GM12873 (cell line): ENCODE results near the gene VWA8.

Source experiments
- CTCF ChIP-seq: IDR thresholded peaks from 2 replicates; pipeline ENCODE4 v1.5.1; 2012; ENCODE audit warnings: low read depth, mild to moderate bottlenecking, moderate library complexity, low read length, control low read depth; ENCODE audit not compliant: insufficient read depth; ENCODE audit errors: missing control alignments

VWA8 gene

DNA sequence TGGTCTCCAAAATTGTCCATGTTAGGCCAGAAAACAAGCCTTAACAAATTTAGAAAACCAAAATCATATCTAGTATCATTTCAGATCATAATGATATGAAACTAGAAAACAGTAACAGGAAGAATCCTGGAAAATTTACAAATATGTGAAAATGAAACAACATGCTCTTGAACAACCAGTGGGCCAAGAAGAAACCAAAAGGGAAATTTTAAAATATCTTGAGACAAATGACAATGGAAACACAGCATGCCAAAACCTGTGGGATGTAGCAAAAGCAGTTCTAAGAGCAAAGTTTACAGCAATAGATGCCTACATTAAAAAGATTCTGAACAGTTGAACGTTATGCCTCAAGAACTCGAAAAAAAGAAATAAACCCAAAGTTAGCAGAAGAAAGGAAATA, 32.6 kb downstream of the VWA8 start:
- no peak for TF ChIP-seq CTCF

GRCh38 chr13:41925014-41925413, 35.9 kb downstream of the VWA8 start:
- TF ChIP-seq CTCF, result no peak

DNA sequence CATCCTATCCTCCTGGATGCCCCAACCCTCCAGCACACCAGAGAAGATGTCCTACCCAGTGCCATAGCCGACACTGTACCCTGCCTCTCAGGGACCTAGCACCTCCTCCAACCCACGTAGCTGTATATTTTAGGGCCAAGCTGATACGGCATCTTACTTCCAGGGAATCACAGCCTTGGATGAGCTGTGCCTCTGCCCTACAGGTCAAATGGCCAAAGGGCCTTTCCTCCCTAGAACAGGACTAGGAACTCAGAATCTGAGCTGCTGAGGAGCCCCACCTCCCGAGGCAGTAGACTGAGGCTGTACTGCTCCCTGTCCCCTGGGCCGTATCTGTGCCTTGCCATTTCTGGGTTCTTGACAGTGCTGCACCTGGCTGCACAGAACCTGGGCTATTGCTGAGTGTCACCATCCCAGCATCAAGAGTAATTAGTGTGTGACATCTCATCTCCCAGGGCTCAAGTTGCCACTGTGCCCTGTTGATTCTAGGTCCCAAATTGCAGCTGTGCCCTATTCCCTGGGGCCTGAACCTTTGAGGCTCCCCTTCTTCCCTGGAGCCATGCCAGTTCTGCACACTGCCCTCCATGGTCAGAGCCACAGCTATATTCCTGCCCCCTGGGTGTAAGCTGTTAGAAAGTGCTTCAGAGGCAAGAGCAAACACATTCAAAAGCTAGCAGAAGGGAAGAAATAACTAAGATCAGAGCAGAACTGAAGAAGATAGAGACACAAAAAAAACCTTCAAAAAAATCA, 41.0 kb downstream of the VWA8 start:
- TF ChIP-seq CTCF, result no peak

GRCh38 chr13:41919031-41919740, 41.7 kb downstream of the VWA8 start:
- TF ChIP-seq CTCF, result no peak

GRCh38 chr13:41917641-41918040, 43.3 kb downstream of the VWA8 start:
- no peak for TF ChIP-seq CTCF

DNA sequence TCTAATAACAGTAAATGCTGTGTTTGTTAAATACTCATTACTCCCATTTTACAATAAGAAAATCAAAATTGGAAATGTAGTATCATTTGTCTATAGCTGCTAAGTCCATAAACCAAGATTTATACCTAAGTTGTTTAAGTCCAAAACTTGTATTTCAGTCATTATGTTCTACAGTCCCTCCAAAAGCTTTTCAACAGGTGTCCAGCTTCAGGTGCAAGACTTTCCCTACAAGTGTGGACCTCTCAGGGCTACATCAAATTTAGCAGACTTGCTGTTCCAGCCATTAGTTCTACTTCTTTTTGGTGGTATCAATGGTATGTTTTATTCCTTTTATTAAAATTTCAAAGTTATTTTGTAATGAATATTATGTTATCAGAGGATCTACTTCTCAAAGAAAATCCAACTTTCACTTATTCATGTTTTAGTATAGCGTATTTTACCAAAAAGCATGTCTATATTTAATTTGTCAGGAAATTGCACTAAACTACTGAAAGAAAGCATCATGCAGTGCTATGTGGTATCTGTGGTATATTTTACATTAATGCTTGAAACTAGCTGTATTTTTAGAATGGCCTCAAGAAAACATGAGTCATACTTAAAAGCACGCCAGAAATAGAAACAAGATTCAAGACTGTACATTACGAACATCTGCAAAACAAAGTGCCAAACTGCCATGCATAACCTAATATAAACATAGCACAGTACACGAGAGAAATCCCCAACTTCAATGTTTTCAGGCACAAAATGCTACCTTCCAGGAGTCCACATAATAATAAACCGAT, 44.5 kb downstream of the VWA8 start:
- TF ChIP-seq CTCF, result no peak

DNA sequence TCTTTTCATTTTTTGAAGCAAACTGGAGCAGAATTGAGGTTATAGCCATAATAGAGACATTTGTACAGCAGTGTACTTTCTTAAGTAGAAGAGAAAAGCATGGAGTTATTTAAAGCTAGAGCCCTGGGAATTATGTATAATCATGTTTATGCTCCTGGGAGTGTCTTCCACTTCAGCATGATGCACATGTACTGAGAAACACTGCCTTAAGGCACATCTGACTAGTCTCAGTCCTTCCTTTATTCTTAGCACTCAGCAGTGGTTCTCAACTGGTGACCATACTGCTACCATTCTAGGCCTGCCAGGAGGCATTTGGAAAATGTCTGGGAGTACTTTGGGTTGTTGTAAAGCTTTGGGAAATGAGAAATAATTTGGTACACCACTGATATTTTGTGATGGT, 45.8 kb downstream of the VWA8 start:
- TF ChIP-seq CTCF, result no peak
